LNCaP clone FGC (cell line): ENCODE data around the gene CCDC170.

Experiments
- DNase-seq: peaks from one replicate; pipeline ENCODE4 v3.0.0-alpha.2; 2011; ENCODE audit warnings: low read depth
- H3K4me3 ChIP-seq: 2 replicates; pipeline ENCODE4 v1.5.1; 2011; ENCODE audit warnings: mild to moderate bottlenecking, low read depth, low read length, control low read depth
- TF ChIP-seq, protein P1 (sequence below): IDR thresholded peaks from 2 replicates; pipeline ENCODE4 v1.5.1; 2012; ENCODE audit warnings: mild to moderate bottlenecking; ENCODE audit not compliant: control insufficient read depth, insufficient read depth; ENCODE audit errors: extremely low read depth

Gene CCDC170

DNA sequence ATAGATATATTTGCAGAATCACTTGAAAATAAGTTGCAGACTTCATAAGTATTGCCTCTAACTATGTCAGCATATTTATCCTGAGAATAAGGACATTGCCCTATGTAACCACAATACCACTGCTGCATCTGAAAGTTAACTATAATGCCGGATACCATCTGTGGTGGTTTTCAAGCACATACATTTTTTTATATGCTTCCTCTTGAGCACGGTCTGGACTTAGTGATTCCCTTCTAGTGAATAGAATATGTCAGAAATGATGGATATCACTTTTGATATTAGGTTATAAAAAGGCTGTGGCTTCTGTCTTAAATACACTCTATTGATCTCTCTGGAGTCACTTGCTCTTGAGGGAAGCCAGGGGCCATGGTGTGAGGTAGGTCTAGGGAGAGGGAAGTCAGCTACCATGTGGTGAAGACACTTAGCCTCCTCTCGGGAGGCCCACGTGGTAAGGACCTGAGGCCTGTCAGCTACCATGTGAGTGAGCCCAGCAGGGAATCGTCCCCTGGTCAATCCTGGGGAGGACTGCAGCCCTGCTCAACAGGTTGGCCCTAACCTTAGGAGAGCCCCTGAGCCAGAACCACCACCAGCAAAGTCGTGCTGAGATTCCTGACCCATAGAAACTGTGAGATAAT, 57.5 kb downstream of the CCDC170 start:
- TF ChIP-seq, protein P1, sequence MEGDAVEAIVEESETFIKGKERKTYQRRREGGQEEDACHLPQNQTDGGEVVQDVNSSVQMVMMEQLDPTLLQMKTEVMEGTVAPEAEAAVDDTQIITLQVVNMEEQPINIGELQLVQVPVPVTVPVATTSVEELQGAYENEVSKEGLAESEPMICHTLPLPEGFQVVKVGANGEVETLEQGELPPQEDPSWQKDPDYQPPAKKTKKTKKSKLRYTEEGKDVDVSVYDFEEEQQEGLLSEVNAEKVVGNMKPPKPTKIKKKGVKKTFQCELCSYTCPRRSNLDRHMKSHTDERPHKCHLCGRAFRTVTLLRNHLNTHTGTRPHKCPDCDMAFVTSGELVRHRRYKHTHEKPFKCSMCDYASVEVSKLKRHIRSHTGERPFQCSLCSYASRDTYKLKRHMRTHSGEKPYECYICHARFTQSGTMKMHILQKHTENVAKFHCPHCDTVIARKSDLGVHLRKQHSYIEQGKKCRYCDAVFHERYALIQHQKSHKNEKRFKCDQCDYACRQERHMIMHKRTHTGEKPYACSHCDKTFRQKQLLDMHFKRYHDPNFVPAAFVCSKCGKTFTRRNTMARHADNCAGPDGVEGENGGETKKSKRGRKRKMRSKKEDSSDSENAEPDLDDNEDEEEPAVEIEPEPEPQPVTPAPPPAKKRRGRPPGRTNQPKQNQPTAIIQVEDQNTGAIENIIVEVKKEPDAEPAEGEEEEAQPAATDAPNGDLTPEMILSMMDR: no peak
- DNase-seq: no peak

DNA sequence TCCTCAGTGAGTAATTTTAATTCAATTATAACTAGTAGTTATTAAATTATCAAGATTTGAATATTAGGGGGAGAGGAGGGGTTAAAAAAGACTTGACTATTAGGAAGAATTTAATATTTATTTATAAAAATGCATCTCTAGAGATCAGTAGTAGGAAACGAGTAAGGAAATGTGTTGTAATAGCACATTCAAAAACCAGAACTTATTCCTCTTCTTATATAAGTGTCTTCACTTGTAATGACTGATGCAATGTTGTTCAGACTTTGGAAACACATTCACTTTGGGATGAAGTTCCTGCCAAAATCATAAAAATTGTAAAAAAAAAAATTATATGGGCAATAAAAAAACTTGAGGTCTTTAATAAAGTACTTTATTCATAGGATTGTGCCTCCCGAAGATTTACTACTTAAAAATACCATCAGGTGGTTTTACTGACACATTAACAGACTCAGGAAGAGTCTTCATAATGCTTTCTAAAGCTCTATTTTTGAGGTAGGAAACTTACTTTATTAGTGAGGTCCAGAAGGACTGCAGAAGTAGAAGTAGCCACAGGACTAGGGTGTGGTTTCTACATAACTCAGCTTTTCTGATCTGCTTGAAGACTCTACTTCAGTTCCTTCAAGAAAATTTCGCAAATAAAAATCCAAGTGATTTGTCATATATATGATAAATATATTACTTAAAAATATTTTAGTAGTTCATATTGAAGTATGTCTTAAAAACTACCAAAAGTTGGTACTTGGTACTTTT, 59.8 kb downstream of the CCDC170 start:
- TF ChIP-seq, protein P1: no peak

More for the DNA sequence above, 57.5 kb downstream of the CCDC170 start:
- no peak overlapping the region for H3K4me3 ChIP-seq

DNA sequence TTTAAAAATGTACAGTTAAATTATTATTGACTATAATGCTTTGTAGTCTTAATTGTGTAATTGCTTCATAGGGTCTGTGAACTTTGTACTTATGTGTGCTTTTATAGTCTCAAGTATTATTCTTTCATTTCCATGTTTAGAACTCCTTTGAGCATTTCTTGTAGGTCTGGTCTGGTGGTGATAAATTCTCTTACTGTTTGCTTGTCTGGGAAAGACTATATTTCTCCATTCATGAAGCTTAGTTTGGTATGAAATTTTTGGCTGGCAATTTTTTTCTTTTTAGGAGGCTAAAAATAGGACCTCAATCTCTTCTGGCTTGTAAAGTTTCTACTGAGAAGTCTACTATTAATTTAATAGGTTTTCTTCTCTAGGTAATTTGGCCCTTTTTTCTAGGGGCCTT, 67.4 kb downstream of the CCDC170 start:
- TF ChIP-seq, protein P1: no peak

More for the DNA sequence above, 59.8 kb downstream of the CCDC170 start:
- no peak overlapping the region for H3K4me3 ChIP-seq
- no peak for DNase-seq

DNA sequence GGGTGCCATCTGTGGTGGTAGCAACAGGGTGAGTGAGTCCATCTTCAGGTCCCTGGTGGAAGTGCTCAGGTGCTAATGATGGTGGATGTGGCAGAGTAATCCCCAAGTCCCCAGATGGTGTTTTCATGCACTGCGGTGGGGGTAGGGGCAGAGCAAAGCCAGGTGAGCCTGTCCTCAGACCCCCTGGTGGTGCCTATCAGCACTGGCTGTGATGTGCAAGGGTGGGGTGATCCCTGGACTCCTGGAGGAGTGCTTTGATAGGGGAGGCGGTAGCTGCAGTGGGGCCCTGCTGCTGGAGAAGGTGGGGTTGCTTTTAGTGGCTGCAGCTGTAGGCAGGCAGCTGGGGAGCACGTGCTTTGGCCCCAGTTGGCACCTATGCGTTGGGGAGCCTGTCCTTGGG, 70.8 kb downstream of the CCDC170 start:
- TF ChIP-seq, protein P1: no peak
- DNase-seq: no peak
- no peak overlapping the region for H3K4me3 ChIP-seq

More for the DNA sequence above, 67.4 kb downstream of the CCDC170 start:
- DNase-seq: no peak
- no peak overlapping the region for H3K4me3 ChIP-seq

DNA sequence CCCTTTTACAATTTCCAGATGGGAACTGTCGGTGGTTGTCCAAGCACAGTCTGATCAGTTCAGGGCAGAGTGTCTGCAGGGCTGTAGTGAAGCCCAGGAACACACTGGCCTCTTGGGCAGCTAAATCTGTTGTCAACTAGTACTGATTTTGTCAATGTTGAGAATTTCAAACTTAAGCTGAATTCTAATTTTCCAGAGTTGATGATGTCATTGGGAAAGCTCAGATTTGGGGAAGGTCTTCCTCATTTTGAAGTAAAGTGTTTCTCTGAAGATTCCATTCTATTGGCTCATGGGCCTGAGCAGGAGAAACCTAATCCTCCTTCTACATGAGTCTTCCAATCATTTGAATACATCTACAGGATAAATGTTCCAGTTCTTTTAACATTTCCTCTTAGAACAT, 72.1 kb downstream of the CCDC170 start:
- TF ChIP-seq, protein P1: no peak
- DNase-seq: no peak
- no peak overlapping the region for H3K4me3 ChIP-seq

DNA sequence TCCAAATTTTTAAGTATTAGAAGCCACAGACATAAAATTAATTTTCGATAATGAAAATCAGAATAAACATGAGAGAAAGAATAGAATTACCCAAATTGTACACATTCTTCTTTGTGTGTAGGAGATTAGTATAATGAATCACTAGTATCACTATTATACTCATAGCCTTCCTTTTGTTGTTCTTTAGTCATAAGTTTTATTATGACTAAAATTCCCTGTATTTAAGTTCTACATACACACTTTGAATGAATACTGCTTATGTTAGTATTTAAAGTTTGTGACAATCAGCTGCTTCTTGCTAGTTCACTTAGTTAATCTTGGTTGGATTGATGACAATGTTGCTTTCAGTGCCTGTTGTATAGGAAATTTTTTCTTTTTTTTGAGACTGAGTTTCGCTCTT, 72.7 kb downstream of the CCDC170 start:
- H3K4me3 ChIP-seq: no peak overlapping the region
- TF ChIP-seq, protein P1: no peak
- no peak for DNase-seq
